ENCODE measurements around the gene CERS6.
A peak's percentile ranks its signal among the peaks of the same experiment; 100 is the strongest.
"Not testable (repeated sequence)": the region's sequence is repeated elsewhere in the genome, so short reads cannot be mapped to it uniquely, and the experiment has no call there.

CERS6 gene

DNA sequence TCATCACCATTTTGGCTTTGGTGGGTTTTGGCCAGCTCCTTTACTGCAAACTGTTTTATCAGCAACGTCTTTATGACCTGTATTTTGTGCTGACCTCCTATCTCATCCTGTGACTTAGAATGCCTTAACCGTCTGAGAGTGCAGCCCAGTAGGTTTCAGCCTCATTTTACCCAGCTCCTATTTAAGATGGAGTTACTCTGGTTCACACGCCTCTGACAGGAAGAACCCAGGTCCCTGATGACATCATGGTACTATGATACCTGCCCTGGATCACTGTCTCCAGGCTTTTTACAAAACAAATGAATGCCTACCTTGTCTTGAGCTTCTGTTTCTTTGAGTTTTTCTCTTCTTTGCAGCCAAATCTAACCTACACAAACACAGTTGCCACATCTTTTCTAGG lies 208.6 kb downstream of the CERS6 start:
- DNase-seq = not testable (repeated sequence)

GRCh38 chr2:168666339-168666738 lies 210.3 kb downstream of the CERS6 start:
- DNase-seq = no peak

GRCh38 chr2:168667156-168667555 lies 211.1 kb downstream of the CERS6 start:
- DNase-seq = no peak

- DNase-seq = no peak
Observed at GRCh38 chr2:168669151-168669550, 213.1 kb downstream of the CERS6 start.

DNA sequence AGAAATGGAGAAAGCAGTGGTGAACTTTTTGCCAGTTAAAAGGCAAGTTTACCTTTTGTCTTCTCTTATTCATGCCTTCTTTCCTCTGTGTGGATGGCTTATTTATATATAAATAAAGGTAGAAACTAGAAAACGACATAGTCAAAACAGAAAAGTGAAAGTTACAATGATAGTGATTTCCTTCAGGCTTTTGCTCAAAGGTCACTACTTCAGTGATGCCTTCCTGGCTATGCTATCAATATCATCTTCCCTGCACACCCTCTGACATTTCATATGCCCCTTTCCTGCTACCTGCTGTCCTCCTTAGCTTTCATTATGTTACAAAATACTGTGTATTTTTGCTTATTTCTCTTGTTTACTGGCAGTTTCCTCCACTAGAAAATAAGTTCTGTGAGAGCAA lies 214.4 kb downstream of the CERS6 start:
- no peak for DNase-seq

- DNase-seq = no peak
Observed at GRCh38 chr2:168671932-168672331, 215.9 kb downstream of the CERS6 start.

- DNase-seq = no peak
Observed at GRCh38 chr2:168673265-168674189, 217.5 kb downstream of the CERS6 start.

DNA sequence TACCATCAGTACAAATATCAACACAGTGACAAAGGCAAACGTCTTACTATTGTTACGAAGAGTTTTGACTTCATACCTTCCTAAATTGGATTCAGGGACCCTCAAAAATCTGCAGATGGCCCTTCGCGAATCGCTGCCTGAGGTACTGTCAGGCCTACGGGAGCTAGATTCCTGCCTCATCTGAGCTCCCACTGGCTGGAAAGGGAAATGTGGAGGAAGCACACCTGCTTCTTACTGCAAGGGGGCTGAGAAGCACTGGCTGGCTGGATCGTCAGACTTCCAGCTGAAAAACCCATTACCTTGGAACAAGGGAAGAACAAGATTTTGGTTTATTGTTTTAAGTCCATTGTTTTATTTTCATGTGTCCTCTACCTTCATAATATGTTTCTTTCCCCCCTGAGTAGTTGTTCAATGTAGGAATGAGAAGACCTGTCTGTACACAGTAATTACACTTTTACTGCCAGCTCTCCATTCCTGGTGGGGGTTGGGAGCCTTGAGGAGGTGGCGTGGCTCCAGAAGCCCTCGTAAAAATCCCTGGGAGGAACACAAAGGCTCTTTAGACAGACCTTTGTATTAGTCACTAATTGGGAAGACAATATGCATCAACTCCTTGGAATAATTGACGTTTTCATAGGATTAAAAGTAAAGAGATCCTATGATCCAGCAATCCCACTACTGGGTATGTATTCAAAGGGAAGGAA lies 222.2 kb downstream of the CERS6 start:
- no peak for DNase-seq

- DNase-seq = no peak
Observed at GRCh38 chr2:168679081-168679480, 223.0 kb downstream of the CERS6 start.

DNA sequence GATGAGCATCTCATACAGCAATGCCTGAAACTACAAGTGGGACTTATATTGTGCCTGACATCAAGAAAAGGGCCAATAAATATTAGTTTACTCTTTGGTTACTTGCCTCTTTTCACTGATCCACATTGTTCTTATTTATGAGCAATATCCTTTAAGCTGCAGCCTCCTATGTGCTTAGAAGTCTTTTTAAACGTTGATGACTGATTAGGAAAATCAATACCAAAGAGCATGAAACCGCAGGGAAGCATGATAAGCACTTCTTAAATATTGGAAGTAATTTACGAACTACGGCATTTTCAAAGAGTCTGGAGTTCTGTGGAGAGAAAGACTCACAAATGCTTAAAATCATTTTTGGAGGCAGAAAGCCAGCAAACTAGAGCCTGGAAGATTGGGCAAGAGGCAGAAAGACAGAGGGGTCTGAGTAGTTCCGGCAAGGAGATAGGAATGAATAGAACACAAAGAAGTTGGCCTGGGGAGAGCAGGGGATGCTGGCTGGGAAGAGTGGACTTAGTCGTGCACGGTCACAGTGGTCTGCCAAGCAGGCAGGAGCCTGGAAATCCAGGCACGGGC lies 223.8 kb downstream of the CERS6 start:
- no peak for DNase-seq

- no peak for DNase-seq
Observed at GRCh38 chr2:168683996-168684395, 227.9 kb downstream of the CERS6 start.

DNA sequence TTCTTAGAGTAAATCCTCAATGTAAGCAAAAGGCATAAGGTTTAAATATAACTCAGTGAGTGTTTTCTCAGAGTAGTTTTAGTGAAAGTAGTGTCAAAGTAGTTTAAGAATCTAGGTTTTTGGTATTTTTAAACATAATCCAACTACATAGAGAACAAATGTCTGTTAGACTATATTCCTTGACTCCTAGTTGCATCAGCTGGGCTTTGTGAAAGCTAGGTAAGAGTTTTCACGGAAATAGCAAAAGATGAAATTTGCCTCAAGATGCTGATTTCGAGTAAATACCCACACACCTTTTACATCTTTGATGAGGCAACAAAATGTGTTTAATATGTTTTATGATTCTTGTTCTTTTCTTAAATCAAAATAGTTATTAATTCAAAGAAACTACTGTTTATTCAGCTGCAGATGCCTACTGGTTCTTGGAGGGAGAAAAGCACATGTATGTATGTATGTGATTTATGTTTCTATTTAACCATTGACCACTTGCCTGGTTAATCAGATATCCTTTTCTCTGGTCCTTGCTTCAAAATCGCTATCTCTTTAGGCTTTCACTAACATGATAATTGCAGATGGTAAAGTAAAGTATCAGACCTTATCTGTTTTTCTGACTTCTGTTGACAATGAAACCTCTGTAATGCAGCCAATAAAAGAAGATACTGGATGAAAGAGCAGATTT lies 229.0 kb downstream of the CERS6 start:
- DNase-seq = no peak

- DNase-seq = no peak
Observed at GRCh38 chr2:168685600-168686451, 229.8 kb downstream of the CERS6 start.

DNA sequence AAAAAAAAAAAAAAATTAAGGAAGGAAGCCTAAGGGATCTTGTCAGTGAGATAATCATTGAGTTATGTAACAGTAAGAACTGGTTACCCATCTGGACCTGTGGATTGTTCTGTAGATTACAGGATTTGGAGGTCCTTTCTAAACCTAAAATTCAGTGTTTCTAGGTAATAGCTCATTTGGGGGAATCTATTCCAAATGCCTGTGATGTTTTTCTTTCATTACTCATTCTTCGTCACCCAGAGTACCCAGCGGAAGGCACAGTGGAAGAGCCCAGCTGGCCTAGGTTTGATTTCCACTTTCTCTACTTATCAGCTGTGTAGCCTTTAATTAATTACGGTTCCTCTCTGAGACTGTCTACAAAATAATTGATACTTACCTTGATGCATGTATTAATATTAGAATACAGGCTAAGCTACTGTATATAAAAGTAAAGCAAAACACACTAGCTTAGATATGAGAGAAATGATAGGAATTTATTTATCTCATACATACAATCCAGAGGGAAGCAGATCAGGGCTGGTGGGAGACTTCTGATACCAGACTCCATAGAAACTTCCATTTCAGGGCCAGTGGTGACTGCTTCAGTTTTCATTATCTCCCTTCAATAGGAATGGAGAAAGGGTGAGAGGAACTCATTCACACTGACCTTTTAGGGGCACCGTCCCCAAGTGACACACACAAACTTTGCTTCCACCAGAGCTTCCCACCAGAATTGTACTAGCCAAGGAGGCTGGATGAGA lies 230.6 kb downstream of the CERS6 start:
- no peak for DNase-seq

DNA sequence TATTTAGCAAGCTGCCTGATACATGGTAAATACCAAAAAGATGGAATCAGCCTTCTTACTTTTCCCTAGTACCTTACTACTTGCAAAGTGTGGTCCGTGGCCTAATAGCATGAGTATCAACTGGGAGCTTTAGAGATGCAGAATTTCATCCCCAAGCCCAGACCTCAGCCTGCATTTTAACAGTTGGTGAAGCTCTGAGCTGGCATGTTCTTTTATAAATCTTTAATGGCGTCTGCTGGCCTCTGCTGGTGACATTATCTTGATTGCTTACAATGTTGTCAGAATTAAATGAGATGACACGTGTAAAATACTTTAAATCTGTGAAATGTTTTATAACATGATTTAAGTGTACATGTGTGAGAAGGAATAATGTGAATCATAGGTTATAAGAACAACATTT lies 231.2 kb downstream of the CERS6 start:
- DNase-seq = peak in 2 of 51 donors; percentile 4 to 10

- DNase-seq = no peak
Observed at GRCh38 chr2:168690381-168690885, 234.4 kb downstream of the CERS6 start.

DNA sequence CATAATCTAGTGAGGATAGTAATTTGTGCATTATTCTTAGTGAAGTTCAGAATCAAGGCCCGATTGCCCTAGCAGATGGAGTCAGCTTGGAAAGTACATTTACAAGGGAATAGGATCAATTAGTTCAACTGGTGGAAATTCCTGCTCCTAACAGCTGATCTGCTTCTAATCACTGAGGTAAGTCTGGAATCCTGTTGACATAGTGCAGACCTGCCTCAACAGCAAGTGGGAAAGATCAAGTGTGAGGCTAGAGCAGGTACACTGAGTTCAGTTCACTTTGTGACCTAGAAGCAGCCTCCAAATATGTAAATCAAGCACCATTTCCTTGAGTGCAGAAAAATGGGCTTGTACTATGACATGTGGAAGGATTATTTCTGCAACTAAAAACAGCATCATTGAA lies 235.1 kb downstream of the CERS6 start:
- no peak for DNase-seq

DNA sequence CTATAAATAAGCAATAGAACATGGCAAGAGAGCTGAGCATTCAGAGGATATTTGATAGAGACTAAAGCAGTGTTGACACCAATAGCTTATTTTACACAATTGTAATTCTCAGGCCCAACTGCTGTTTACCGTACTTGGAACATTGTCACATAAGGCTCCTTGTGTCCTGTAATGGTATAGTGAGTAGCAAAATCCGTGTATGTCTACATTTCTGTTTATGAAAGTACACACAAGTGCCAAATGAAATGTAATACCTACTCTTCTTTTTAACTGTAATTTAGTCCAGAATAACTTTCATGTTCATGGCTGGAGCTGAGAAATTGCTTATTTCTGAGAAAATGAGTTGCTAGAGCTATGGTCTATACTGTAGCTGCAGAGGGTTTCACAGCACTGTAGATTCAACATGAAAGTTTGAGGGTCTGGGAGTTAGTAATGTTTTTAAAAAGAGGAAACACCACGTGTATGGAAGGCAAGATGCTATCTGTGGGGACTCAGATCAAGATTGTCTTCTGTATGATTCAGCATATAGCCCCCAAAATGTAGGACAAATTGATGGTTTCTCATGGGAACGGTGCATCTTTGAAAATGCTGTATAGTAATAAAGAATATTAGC lies 236.2 kb downstream of the CERS6 start:
- DNase-seq = no peak

- no peak for DNase-seq
Observed at GRCh38 chr2:168694173-168694572, 238.1 kb downstream of the CERS6 start.

DNA sequence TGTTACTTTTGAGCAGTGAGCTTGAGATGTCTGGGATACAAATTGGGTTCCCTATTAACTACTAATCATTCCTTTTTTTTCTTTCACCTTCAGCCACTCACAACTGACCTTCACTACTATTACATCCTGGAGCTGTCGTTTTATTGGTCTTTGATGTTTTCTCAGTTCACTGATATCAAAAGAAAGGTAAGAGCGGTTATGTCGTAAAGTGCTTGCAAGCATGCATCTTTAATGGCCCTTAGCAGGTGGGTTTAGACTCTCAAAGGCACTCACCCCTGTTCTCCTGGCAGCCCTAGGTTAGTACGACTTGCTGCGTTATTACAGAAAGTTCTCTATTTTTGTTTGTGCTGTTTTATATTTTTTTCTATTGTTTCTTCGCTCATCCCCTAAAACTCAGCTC lies 238.8 kb downstream of the CERS6 start:
- no peak for DNase-seq

All from hypothalamus (tissue), 51 donors.